NCI-H1092 (cell line): ENCODE data around the gene METRN.
"Not testable (repeated sequence)": the region's sequence is repeated elsewhere in the genome, so short reads cannot be mapped to it uniquely, and the experiment has no call there.

Experiments
- DNase-seq: peaks from one replicate; lab custom pipeline; 2025; lab: John Stamatoyannopoulos, UW

The METRN gene

GRCh38 chr16:691242-691641 lies 23.7 kb upstream of the METRN start:
- DNase-seq: not testable (repeated sequence)

DNA sequence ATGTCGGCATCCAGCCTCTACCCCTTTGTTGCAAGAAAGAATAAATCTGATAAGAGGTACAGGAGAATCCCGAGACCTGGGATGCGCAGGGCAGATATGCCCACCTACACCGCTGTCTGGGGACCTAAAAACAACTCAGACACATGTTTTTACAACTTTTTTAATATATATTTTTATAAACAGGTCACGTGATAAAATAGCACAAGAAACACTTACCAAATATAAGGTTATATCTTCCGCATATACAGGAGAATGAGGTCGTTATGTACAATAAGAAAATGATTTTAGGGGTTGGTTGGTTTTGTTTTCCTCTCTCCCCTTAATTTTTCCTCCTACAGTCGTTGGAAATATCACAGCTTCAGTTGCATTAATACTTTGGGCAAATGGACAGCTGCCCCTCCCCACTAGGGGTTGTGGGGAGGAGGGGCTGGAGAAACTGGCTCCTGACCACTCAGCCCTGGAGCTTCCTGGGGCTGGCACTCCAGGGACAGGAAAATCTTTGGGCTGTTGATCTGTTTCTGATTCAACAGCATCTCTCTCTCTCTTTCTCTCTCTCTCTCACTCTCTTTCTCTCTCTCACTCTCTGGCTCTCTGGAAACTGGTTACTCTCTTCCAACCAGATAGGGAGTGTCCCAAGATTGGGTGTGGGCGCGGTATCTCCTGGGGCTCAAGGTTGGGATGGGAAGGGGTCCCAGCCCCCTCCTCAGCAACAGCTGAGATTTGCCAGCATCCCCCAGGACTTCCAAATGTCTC lies 22.4 kb upstream of the METRN start:
- DNase-seq: no peak

DNA sequence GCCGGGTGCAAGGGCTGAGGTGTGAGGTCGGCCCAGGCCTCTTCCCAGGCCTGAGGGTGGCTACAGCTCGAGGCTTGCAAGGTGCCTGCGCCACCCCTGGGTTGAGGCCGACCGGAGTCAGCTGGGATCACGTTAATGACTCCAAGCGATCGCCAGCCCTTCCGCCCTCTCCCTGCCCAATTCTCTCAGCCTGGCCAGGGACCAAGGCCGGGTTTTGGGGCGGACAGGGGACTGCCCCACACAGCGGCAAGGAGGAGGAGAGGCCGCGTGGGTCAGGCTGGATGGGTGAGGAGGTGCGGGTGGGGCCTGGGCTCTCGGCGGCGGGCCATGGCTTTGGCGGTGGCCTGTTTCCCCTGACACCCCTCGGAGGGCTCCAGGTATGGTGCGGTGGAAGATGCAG lies 21.6 kb upstream of the METRN start:
- DNase-seq: no peak

DNA sequence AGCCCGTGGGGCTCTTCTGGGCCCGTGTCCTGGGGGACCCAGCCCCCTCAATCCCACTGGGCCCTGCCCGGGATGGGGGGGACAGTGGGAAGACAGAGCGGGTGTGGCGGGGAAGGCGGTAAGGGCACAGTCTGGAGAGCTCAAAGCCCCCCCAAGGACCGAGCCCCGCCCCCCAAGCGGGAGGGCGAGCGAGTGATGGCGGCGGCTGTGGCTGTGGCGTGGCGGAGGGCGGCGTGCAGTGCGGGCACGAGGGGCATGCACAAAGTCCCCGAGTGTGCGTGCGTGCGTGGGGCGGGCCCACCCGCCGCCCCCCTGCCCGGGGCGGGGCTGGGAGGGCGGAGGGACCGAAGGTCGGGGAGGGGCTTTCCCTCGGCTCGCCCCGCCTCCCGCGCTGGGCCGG lies 21.2 kb upstream of the METRN start:
- DNase-seq: no peak

DNA sequence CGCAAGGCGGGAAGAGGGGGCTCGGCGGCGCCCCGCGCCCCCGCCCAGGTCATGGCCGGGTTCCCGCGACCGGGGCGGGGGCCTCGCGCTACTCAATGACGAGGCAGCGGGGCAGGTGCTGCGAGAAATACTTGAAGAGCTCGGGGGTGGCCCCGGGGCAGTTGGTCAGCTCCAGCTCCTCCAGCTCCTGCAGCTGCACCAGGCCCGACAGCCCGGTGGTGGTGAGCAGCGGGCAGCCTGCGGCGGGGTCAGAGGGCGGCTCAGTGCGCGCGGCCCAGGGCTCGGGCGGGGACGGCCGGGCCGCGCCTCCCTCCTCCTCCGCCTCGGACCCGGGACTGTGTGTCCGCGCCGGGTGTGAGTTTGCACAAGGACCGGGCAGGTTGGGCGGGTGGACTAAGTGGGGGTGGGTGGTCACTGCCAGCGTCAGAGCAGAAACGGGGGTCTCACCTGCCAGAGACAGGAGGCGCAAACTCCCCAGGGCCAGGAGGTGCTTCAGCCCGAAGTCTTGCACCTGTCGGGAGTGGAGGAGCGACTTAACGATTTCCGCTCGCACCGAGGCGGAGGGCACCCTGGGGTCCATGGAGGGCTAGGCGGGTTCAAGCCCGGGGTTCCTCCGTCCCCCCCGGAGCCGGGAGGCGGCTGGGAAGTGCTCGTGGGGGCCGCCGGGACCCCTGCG lies 20.6 kb upstream of the METRN start:
- DNase-seq: no peak

DNA sequence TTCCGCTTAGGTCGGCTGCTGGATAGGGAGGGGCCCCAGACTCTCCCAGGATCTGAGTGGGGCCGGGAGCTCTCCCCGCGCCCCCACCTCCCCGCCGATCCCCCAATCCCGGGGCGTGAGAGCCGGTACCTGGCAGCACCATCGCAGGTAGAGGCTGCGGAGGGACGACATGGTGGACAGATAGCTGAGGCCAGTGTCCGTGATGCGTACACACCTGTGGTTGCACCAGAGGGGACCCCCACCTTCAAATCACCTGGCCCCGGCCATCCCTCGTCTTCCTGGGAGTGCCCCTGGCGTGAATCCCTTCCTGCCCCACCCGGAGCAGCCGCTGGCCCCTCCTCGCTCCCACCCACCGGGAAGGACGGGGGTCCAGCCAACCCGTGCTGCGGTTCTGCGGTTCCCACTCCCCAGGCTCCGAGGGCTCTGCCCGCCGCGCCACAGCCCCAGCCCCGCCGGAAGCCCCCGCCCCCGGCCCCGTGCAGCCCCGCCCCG lies 20.0 kb upstream of the METRN start:
- DNase-seq: no peak

DNA sequence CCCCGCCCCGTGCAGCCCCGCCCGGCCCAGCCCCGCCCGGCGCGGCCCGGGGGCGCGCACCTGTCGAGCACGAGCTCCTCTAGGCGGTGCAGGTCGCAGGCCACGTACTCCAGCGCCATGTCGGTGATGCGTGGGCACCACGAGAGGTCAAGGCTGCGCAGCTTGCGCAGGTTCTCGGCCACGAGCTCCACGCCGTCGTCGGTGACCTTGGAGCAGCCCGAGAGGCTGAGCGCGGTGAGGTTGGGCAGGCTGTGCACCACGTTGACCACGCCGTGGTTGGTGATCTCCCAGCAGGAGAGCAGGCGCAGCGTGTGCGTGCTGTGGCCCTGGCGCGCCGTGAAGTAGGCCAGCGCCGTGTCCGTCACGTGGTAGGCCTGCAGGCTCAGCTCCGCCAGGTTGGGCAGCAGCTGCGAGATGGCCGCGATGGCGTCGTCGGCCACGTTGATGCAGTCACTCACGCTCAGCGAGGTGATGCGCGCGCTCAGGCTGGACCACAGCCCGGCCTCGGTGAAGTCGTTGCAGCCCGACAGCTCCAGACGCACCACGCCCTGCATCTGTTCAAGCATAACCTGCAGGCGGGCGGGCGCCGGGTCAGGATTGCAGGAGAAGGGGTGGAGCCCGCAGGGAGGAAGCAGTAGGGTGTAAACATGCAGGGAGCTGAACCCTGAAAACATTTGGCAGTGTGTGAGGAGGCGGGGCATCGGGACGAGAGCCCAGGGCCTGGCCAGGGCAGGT lies 19.4 kb upstream of the METRN start:
- DNase-seq: peak; percentile 80

GRCh38 chr16:698911-699671 lies 15.8 kb upstream of the METRN start:
- DNase-seq: no peak

GRCh38 chr16:700684-701584 lies 14.0 kb upstream of the METRN start:
- DNase-seq: no peak

DNA sequence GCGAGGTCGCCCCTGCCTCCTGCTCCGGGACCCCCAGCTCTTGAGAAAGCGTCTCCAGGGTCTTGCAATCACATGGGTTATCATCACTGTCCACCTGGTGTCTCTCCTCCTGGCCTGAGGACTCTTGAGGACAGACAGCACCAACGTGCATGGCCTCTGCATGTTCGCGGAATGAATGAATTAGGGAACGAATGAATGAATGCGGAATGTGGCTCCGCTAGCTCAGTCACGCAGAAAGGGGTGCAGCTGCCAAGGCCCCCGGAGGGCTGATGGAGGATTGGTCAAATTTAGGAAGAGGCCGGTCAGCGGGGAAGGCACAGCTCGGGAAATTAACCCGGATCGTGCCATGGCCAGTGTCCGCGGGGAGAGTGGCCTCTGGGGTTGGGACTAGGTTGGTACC lies 12.6 kb upstream of the METRN start:
- no peak for DNase-seq

- DNase-seq: no peak
Observed at GRCh38 chr16:703406-703805, 11.5 kb upstream of the METRN start.

GRCh38 chr16:704047-704446 lies 10.9 kb upstream of the METRN start:
- no peak for DNase-seq

- no peak for DNase-seq
Observed at GRCh38 chr16:704552-705380, 10.2 kb upstream of the METRN start.

GRCh38 chr16:705431-706188 lies 9.3 kb upstream of the METRN start, which contains the start of gene FBXL16:
Gene FBXL16 (minus strand): TSS chr16:705801. CDS start chr16:697405, 8,396 bp downstream.
- peak; percentile 62 for DNase-seq

DNA sequence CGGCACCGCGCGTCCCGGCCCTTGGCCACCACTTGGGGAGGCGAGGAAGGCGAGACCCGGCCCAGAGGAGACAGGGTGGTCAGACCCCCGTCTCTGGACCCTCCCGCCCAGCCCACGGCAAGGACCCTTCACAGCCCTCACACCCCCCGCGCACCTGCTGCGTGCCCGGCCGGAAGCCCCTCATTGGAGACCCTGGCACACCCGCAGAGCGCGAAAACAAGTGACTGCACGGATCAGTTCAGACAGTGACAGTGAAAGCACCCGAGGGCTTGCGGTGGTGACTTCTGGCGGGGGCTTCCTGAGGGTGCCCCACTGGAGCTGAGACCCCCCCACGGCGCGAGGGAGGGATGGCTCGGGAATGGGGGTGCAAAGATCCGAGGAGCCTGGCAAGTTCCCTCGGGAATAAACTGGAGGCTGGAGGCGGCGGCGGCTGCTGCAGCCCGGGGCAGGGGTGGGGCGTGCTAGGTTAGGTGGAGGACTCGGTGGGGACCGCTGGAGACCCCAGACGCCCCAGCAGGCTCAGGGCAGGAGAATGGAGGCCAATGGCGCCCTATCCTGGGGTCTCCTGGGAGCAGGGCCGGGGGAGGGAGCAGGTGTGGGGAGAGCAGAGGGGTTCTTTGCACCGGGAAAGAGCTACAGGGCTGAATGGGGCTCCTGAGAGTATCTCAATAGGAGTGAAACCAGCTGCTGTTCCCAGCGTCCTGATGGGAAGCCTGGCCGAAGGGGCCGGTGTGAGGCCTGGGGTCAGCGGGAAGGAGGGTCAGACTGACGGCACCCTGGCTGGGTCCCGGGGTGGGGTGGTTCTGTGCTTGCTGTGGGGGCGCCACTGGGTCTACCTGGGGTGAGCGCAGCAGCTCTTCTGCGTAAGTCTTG lies 8.5 kb upstream of the METRN start:
- DNase-seq: peak; percentile 29

DNA sequence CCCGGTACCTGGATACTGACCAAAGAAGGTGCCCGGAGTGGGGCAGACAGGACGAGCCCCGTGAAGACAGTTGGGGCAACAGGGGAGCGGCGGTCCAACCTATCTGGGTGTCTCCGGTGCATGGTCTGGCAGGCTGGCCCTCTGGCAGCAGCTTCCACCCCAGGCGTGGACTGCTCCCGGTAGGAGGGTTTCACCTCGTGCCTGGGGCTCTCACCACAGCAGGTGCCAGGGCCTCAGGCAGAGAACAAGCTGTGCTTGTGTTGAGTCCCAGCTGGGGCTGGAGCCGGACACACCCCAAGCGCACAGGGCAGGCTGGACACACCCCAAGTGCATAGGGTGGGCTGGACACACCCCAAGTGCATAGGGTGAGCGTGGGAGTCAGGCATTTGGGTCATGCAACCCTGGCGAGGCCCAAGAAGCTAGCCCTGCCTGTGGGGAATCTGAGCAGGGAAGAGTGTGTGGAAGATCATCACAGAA lies 7.8 kb upstream of the METRN start:
- DNase-seq: no peak

DNA sequence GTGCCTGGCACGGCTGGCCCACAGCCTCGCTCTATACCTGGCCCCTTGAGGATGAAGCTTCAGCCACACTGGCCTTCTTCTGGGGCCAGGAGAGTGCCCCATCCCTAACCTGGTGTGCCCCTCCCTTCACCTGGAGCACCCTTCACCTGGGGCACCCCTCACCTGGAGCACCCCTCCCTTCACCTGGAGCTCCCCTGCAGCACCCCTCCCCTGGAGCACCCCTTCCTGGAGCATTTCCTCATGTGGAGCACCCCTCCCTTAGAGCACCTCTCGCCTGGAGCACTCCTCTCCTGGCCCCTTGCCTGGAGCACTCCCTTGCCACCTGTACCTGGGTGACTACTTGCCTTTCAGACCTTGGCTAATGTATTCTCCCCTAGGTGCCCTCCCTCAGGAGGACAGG lies 6.9 kb upstream of the METRN start:
- DNase-seq: no peak

DNA sequence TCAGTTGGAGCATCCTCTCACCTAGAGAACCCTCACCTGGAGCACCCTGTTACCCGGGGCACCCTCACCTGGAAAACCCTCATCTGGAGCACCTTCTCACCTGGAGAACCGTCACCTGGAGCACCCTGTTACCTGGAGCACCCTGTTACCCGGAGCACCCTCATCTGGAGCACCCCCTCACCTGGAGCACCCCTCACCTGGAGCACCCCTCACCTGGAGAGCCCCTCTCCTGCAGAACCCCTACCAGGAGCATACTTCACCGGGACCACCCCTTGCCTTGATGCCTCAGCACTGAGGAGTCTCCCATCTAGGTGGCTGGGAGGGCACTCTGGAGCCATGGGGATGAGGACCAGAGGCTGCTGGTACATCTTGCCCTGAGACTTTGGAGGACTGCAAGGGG lies 6.0 kb upstream of the METRN start:
- no peak for DNase-seq
